ENCODE measurements around the gene PEAR1. TPM values are rescaled to one million over a fixed set of nuclear protein-coding genes. Genes with fewer than 3 reads are reported as not detected.

PEAR1 gene
- total RNA-seq, 1 experiment from 2014 or later, result 11.9 TPM

- no peak overlapping the region for H3K4me3 ChIP-seq (ENCODE audit: low read length)
- no peak overlapping the region for H3K9ac ChIP-seq (ENCODE audit: low read length)
- ATAC-seq (no peak), DNase-seq (no peak)
- H3K4me1 ChIP-seq (ENCODE audit: insufficient read depth, low read length), result peaks cover 19% of the 10 kb centered on the region
- H3K4me2 ChIP-seq (ENCODE audit: low read length), result no peak overlapping the region
- no peaks in the 10 kb centered on the region for H3K9me3 ChIP-seq (ENCODE audit: low read length)
- no peaks in the 10 kb centered on the region for H3K27me3 ChIP-seq (ENCODE audit: low read length)
- 0 out of 2 replicates have a peak, but pooled peaks cover 4% of the 10 kb centered on the region for H3K9me2 ChIP-seq (replicated peaks; ENCODE audit: low read length)
- TF ChIP-seq EZH2 (IDR thresholded peaks at IDR 0.05; ENCODE audit: low read length, unreplicated experiment) (no peak), CTCF (conservative IDR thresholded peaks at IDR 0.05; ENCODE audit: low read depth, low read length) (no peak), EZH2phosphoT487 (IDR thresholded peaks at IDR 0.05; ENCODE audit: borderline replicate concordance, low read length) (no peak)
- no peaks in the 10 kb centered on the region for H4K20me1 ChIP-seq (ENCODE audit: low read length)
- no peak overlapping the region for H3K27ac ChIP-seq (ENCODE audit: low read length)
- ChIA-PET CTCF (no interaction called here), POLR2A (ENCODE audit: unreplicated experiment) (no interaction called here)
- H2AFZ ChIP-seq (ENCODE audit: low read length), result no peak overlapping the region
- intact Hi-C loops (cut with micrococcal nuclease), result no loop called here
- no peaks in the 10 kb centered on the region for H3K36me3 ChIP-seq (ENCODE audit: low read depth, low read length)
- H3K79me2 ChIP-seq (ENCODE audit: low read length), result no peaks in the 10 kb centered on the region
- BruUV-seq (replicated peaks), result no TSS peak
- H3F3A ChIP-seq (ENCODE audit: low read length, unreplicated experiment), result no peaks in the 10 kb centered on the region
These were observed 19.4 kb upstream of the PEAR1 start for GRCh38 chr1:156874142-156874541.

GRCh38 chr1:156874572-156875340 lies 18.8 kb upstream of the PEAR1 start:
- Histone ChIP-seq H3K79me2 (ENCODE audit: low read length) (no peaks in the 10 kb centered on the region), H3K9me2 (replicated peaks; ENCODE audit: low read length) (0 out of 2 replicates have a peak, but pooled peaks cover 4% of the 10 kb centered on the region), H3K4me3 (ENCODE audit: low read length) (no peak overlapping the region), H3K27me3 (ENCODE audit: low read length) (no peaks in the 10 kb centered on the region), H3K4me1 (ENCODE audit: insufficient read depth, low read length) (peaks cover 17% of the 10 kb centered on the region), H3K36me3 (ENCODE audit: low read depth, low read length) (no peaks in the 10 kb centered on the region), H3K4me2 (ENCODE audit: low read length) (no peak overlapping the region), H3K9me3 (ENCODE audit: low read length) (no peaks in the 10 kb centered on the region), H4K20me1 (ENCODE audit: low read length) (no peaks in the 10 kb centered on the region), H2AFZ (ENCODE audit: low read length) (no peak overlapping the region), H3K9ac (ENCODE audit: low read length) (no peak overlapping the region), H3K27ac (ENCODE audit: low read length) (no peak overlapping the region), H3F3A (ENCODE audit: low read length, unreplicated experiment) (no peaks in the 10 kb centered on the region)
- BruUV-seq (replicated peaks), result no TSS peak
- ChIA-PET POLR2A (ENCODE audit: unreplicated experiment) (no interaction called here), CTCF (no interaction called here)
- intact Hi-C loops (cut with micrococcal nuclease), result no loop called here
- ATAC-seq (no peak), DNase-seq (no peak)
- TF ChIP-seq CTCF (conservative IDR thresholded peaks at IDR 0.05; ENCODE audit: low read depth, low read length) (no peak), EZH2 (IDR thresholded peaks at IDR 0.05; ENCODE audit: low read length, unreplicated experiment) (no peak), EZH2phosphoT487 (IDR thresholded peaks at IDR 0.05; ENCODE audit: borderline replicate concordance, low read length) (no peak)

GRCh38 chr1:156875341-156875615 lies 18.2 kb upstream of the PEAR1 start:
- ChIA-PET POLR2A (ENCODE audit: unreplicated experiment) (no interaction called here), CTCF (no interaction called here)
- intact Hi-C loops (cut with micrococcal nuclease), result no loop called here
- H3K27me3 ChIP-seq (ENCODE audit: low read length), result no peaks in the 10 kb centered on the region
- no peaks in the 10 kb centered on the region for H3K36me3 ChIP-seq (ENCODE audit: low read depth, low read length)
- H3K9me2 ChIP-seq (replicated peaks; ENCODE audit: low read length), result no peaks in the 10 kb centered on the region
- no peaks in the 10 kb centered on the region for H3K79me2 ChIP-seq (ENCODE audit: low read length)
- peaks cover 12% of the 10 kb centered on the region for H3K4me1 ChIP-seq (ENCODE audit: insufficient read depth, low read length)
- TF ChIP-seq EZH2phosphoT487 (IDR thresholded peaks at IDR 0.05; ENCODE audit: borderline replicate concordance, low read length) (no peak), EZH2 (IDR thresholded peaks at IDR 0.05; ENCODE audit: low read length, unreplicated experiment) (no peak), CTCF (conservative IDR thresholded peaks at IDR 0.05; ENCODE audit: low read depth, low read length) (no peak)
- H4K20me1 ChIP-seq (ENCODE audit: low read length), result no peaks in the 10 kb centered on the region
- no peak overlapping the region for H3K4me2 ChIP-seq (ENCODE audit: low read length)
- ATAC-seq (no peak), DNase-seq (no peak)
- H3K9ac ChIP-seq (ENCODE audit: low read length), result no peak overlapping the region
- H3K9me3 ChIP-seq (ENCODE audit: low read length), result no peaks in the 10 kb centered on the region
- no peak overlapping the region for H3K27ac ChIP-seq (ENCODE audit: low read length)
- no peak overlapping the region for H2AFZ ChIP-seq (ENCODE audit: low read length)
- no TSS peak for BruUV-seq (replicated peaks)
- no peaks in the 10 kb centered on the region for H3F3A ChIP-seq (ENCODE audit: low read length, unreplicated experiment)
- H3K4me3 ChIP-seq (ENCODE audit: low read length), result no peak overlapping the region
